Measurements from ENCODE around the gene RICTOR.

DNA sequence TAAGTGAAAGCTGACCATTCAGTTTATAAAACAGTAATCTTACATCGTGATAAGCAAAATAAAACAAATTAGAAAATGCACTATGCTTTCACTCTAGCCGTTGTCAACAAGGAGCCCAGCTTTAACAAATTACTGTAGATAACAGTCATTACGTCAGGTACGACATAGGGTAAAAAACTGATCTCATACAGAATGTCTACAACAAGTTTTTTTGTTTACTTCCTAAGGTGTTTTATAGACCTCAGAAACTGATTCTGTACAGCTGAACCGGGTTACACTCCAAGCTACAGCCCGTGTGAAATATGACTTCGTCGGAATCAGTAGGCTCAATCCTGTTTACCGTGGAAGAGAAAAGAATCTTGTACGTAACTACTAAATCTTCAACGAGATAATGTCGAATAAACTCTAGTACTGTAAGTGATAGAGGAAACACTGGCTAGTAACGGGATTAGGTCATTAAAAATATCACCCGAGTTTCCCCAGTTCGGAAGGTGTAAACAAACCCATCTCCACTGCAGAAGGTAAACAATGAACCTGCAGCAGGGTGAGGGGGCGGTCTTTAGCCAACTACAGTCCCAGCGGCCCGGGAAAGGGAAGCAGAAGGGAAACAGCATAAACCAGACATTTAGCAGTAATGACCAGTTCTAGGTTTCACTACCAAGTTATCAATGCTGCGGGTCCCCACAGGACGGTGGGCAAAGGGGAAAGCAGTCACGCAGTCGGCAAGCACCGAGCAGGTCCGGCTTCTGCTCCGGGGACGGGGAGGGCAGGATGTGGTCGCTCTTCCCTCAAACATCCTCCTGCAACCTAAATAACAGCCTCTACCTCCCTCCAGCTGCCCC lies 1.1 kb downstream of the RICTOR start:
- no peak for TF ChIP-seq CTCF (IDR thresholded peaks at IDR 0.05)
- TF ChIP-seq POLR2A (IDR thresholded peaks at IDR 0.05), result no peak

Measured in lower leg skin (tissue), 3 donors.